H9 (cell line): ENCODE results near the gene MXI1. TPM values are rescaled to one million over a fixed set of nuclear protein-coding genes. Genes with fewer than 3 reads are reported as not detected.
A peak's percentile ranks its signal among the peaks of the same experiment; 100 is the strongest.

Experiments
- DNase-seq: peaks from one replicate; pipeline ENCODE4 v3.0.0-alpha.2; 2017
- H2AFZ ChIP-seq: one replicate; pipeline ENCODE4 v1.6.1; 2013; ENCODE audit warnings: mild to moderate bottlenecking, low read length, control low read depth, moderate library complexity
- H2AK5ac ChIP-seq: 2 replicates; pipeline ENCODE4 v1.6.1; 2013; ENCODE audit warnings: low read length, control low read depth, mixed read lengths; ENCODE audit not compliant: insufficient read length
- H2BK120ac ChIP-seq: one replicate; pipeline ENCODE4 v1.6.1; 2013; ENCODE audit warnings: low read depth, mild to moderate bottlenecking, low read length, control low read depth, inconsistent platforms; ENCODE audit not compliant: poor library complexity, severe bottlenecking
- H2BK12ac ChIP-seq: 2 replicates; pipeline ENCODE4 v1.6.1; 2013; ENCODE audit warnings: low read length, control low read depth, mixed read lengths, low read depth; ENCODE audit not compliant: insufficient read length
- H2BK15ac ChIP-seq: 2 replicates; pipeline ENCODE4 v1.6.1; 2013; ENCODE audit warnings: low read depth, low read length, control low read depth
- H2BK20ac ChIP-seq: one replicate; pipeline ENCODE4 v1.6.1; 2013; ENCODE audit warnings: low read depth, mild to moderate bottlenecking, low read length, control low read depth, inconsistent platforms; ENCODE audit not compliant: poor library complexity, severe bottlenecking
- H2BK5ac ChIP-seq: 2 replicates; pipeline ENCODE4 v1.6.1; 2013; ENCODE audit warnings: low read length, control low read depth, mixed read lengths; ENCODE audit not compliant: insufficient read length
- H3K14ac ChIP-seq: 2 replicates; pipeline ENCODE4 v1.6.1; 2013; ENCODE audit warnings: low read length, control low read depth; ENCODE audit not compliant: insufficient read depth
- H3K18ac ChIP-seq: 2 replicates; pipeline ENCODE4 v1.6.1; 2013; ENCODE audit warnings: low read depth, mild to moderate bottlenecking, mixed read lengths, low read length, control low read depth; ENCODE audit not compliant: insufficient read length
- H3K23ac ChIP-seq: 2 replicates; pipeline ENCODE4 v1.6.1; 2013; ENCODE audit warnings: low read length, control low read depth, mixed read lengths, low read depth; ENCODE audit not compliant: insufficient read length
- H3K23me2 ChIP-seq: 2 replicates; pipeline ENCODE4 v1.6.1; 2013; ENCODE audit warnings: low read depth, mild to moderate bottlenecking, mixed read lengths, low read length, control low read depth; ENCODE audit not compliant: insufficient read length, poor library complexity, severe bottlenecking
- H3K27ac ChIP-seq: 2 replicates; pipeline ENCODE4 v1.5.1; 2013; ENCODE audit warnings: low read length, control low read depth, mixed read lengths, low read depth; ENCODE audit not compliant: insufficient read length
- H3K27me3 ChIP-seq: 2 replicates; pipeline ENCODE4 v1.6.1; 2013; ENCODE audit warnings: low read length, control low read depth, inconsistent platforms; ENCODE audit not compliant: insufficient read depth
- H3K4ac ChIP-seq: 2 replicates; pipeline ENCODE4 v1.6.1; 2013; ENCODE audit warnings: low read depth, mild to moderate bottlenecking, control low read depth, inconsistent platforms, low read length, moderate library complexity
- H3K4me1 ChIP-seq: 2 replicates; pipeline ENCODE4 v1.6.1; 2013; ENCODE audit warnings: low read length, control low read depth, inconsistent platforms; ENCODE audit not compliant: insufficient read depth
- H3K4me2 ChIP-seq: 2 replicates; pipeline ENCODE4 v1.6.1; 2013; ENCODE audit warnings: low read length, control low read depth, mixed read lengths; ENCODE audit not compliant: insufficient read length, insufficient read depth
- H3K56ac ChIP-seq: 2 replicates; pipeline ENCODE4 v1.6.1; 2013; ENCODE audit warnings: low read depth, mild to moderate bottlenecking, mixed read lengths, low read length, control low read depth; ENCODE audit not compliant: insufficient read length
- H3K79me1 ChIP-seq: 2 replicates; pipeline ENCODE4 v1.6.1; 2013; ENCODE audit warnings: low read depth, mild to moderate bottlenecking, moderate library complexity, low read length, control low read depth, inconsistent platforms; ENCODE audit not compliant: insufficient read depth, poor library complexity, severe bottlenecking
- H3K79me2 ChIP-seq: 2 replicates; pipeline ENCODE4 v1.6.1; 2013; ENCODE audit warnings: low read length, control low read depth, inconsistent platforms; ENCODE audit not compliant: insufficient read depth
- H3K9ac ChIP-seq: 2 replicates; pipeline ENCODE4 v1.6.1; 2013; ENCODE audit warnings: low read length, control low read depth, mixed read lengths; ENCODE audit not compliant: insufficient read length; ENCODE audit errors: extremely low read depth
- H3K9me3 ChIP-seq: one replicate; pipeline ENCODE4 v1.6.1; 2013; ENCODE audit warnings: low read depth, low read length, inconsistent platforms; ENCODE audit not compliant: control insufficient read depth
- H3T11ph ChIP-seq: one replicate; pipeline ENCODE4 v1.6.1; 2013; ENCODE audit warnings: mild to moderate bottlenecking, low read length, control low read depth, inconsistent platforms
- H4K20me1 ChIP-seq: one replicate; pipeline ENCODE4 v1.6.1; 2013; ENCODE audit not compliant: control insufficient read depth, insufficient read length, insufficient read depth
- H4K5ac ChIP-seq: 2 replicates; pipeline ENCODE4 v1.6.1; 2013; ENCODE audit warnings: low read depth, mild to moderate bottlenecking, mixed read lengths, low read length, control low read depth; ENCODE audit not compliant: insufficient read length
- H4K8ac ChIP-seq: replicated peaks from 2 replicates; pipeline ENCODE4 v1.6.1; 2013; ENCODE audit warnings: low read length, control low read depth, mixed read lengths, low read depth; ENCODE audit not compliant: insufficient read length
- H4K91ac ChIP-seq: 2 replicates; pipeline ENCODE4 v1.6.1; 2013; ENCODE audit warnings: low read depth, mild to moderate bottlenecking, moderate library complexity, mixed read lengths, low read length, control low read depth; ENCODE audit not compliant: insufficient read length
- H3K27ac Mint-ChIP-seq, 3 experiments: 2 replicates in 2 of 3; 3 replicates in 1 of 3; pipeline ENCODE4 v1.8.0; 2020 to 2021; ENCODE audit warnings: mixed read lengths in 3 of 3, mild to moderate bottlenecking in 1 of 3, moderate library complexity in 1 of 3
- H3K27me3 Mint-ChIP-seq: 2 replicates; pipeline ENCODE4 v1.8.0; 2021; ENCODE audit warnings: low read depth, mild to moderate bottlenecking, moderate library complexity, mixed read lengths
- H3K36me3 Mint-ChIP-seq, 3 experiments: 2 replicates in 2 of 3; 3 replicates in 1 of 3; pipeline ENCODE4 v1.8.0; 2020 to 2021; ENCODE audit warnings: low read depth in 3 of 3, mixed read lengths in 3 of 3; ENCODE audit not compliant: insufficient read depth in 1 of 3
- H3K4me1 Mint-ChIP-seq, 2 experiments: 2 replicates each; pipeline ENCODE4 v1.8.0; 2020; ENCODE audit warnings: mixed read lengths in 2 of 2
- H3K4me3 Mint-ChIP-seq, 2 experiments: 2 replicates in 1 of 2; 3 replicates in 1 of 2; pipeline ENCODE4 v1.8.0; 2020 to 2021; ENCODE audit warnings: mild to moderate bottlenecking in 2 of 2, mixed read lengths in 2 of 2, moderate library complexity in 1 of 2
- H3K9me3 Mint-ChIP-seq, 2 experiments: 2 replicates in 1 of 2; 3 replicates in 1 of 2; pipeline ENCODE4 v1.8.0; 2020; ENCODE audit warnings: mild to moderate bottlenecking in 2 of 2, mixed read lengths in 2 of 2, moderate library complexity in 1 of 2
- CTCF ChIP-seq: fragments of 200-600 bp; sonication (generic); conservative IDR thresholded peaks from 3 replicates; pipeline ENCODE4 v1.8.0; 2021; ENCODE audit warnings: antibody characterized with exemption, mild to moderate bottlenecking
- WGBS: extraction: QIAGEN DNeasy Blood & Tissue Kit; methylation state at CpG from one replicate; pipeline ENCODE4 v1.1.7; 2013; ENCODE audit warnings: missing lambda C conversion rate, low lambda C conversion rate, mixed read lengths; ENCODE audit not compliant: insufficient read length; ENCODE audit errors: extremely low coverage; 5-methylcytosine and 5-hydroxymethylcytosine counted together
- total RNA-seq: library from RNA; stranded (reverse); gene quantifications from 2 replicates; pipeline ENCODE4 v1.2.1, GENCODE V29; 2021

MXI1 gene
- total RNA-seq, 1 experiment from 2014 or later = 5.6 TPM

- no peaks in the 10 kb centered on the region for H4K20me1 ChIP-seq
- no CpG with 5 or more reads among the region's 17 CpGs for WGBS
- peaks cover 2% of the 10 kb centered on the region for H3K79me1 ChIP-seq
- H2AFZ ChIP-seq = peak overlapping the region; percentile 73
- no peaks in the 10 kb centered on the region for H3K9me3 Mint-ChIP-seq
- H3K18ac ChIP-seq = no peak overlapping the region
- peak; percentile 57 for DNase-seq
- H3T11ph ChIP-seq = no peak overlapping the region
- no peak overlapping the region for H3K4ac ChIP-seq
- H3K4me1 Mint-ChIP-seq = peaks cover 16 to 32% of the 10 kb centered on the region in 2 experiments
- no peaks in the 10 kb centered on the region for H3K27me3 ChIP-seq
- H2BK12ac ChIP-seq = no peak overlapping the region
- no peak overlapping the region for H3K23ac ChIP-seq
- peak overlapping the region; percentile 97 to 98 for H3K4me3 Mint-ChIP-seq
- H2AK5ac ChIP-seq = no peak overlapping the region
- peaks cover 20 to 34% (median 32%) of the 10 kb centered on the region in 3 experiments; a peak in 6 of 7 replicates for H3K36me3 Mint-ChIP-seq
- peak overlapping the region; percentile 70 for H3K4me2 ChIP-seq
- no peaks in the 10 kb centered on the region for H3K23me2 ChIP-seq
- no peak overlapping the region for H2BK5ac ChIP-seq
- H3K27ac Mint-ChIP-seq = peak overlapping the region; percentile 64 to 99 (median 98); a peak in 5 of 7 replicates
- no peak overlapping the region for H4K5ac ChIP-seq
- no peak overlapping the region for H4K91ac ChIP-seq
- no peak overlapping the region for H3K9ac ChIP-seq
- no peak overlapping the region for H3K14ac ChIP-seq
- no peak overlapping the region for H3K56ac ChIP-seq
- no peaks in the 10 kb centered on the region for H3K4me1 ChIP-seq
- peak; percentile 74 for TF ChIP-seq CTCF
- no peak overlapping the region for H2BK15ac ChIP-seq
- H3K79me2 ChIP-seq = peaks cover 10% of the 10 kb centered on the region
- H3K27me3 Mint-ChIP-seq = no peaks in the 10 kb centered on the region
- H3K9me3 ChIP-seq = no peaks in the 10 kb centered on the region
- no peak overlapping the region for H4K8ac ChIP-seq
- peak overlapping the region; percentile 94 for H3K27ac ChIP-seq
- no peak overlapping the region for H2BK120ac ChIP-seq
- H2BK20ac ChIP-seq = no peak overlapping the region
These were observed 98.5 kb downstream of the MXI1 start for GRCh38 chr10:110305767-110306451.
